Duodenal mucosa (tissue), 2 donors: ENCODE measurements around the gene LRRFIP1.

ENCODE experiments used
- H3K27ac ChIP-seq: one replicate; pipeline ENCODE4 v1.7.0; 2013; ENCODE audit warnings: low read depth, low read length
- H3K27me3 ChIP-seq, 2 donors: one replicate each; pipeline ENCODE4 v1.7.0; 2013; ENCODE audit warnings: low read length in 2 of 2, control low read depth in 1 of 2; ENCODE audit not compliant: insufficient read depth in 2 of 2, control insufficient read depth in 1 of 2
- H3K36me3 ChIP-seq, 2 donors: one replicate each; pipeline ENCODE4 v1.7.0; 2013; ENCODE audit warnings: low read length in 2 of 2, control low read depth in 1 of 2; ENCODE audit not compliant: insufficient read depth in 2 of 2, control insufficient read depth in 1 of 2
- H3K4me1 ChIP-seq, 2 donors: one replicate each; pipeline ENCODE4 v1.7.0; 2013; ENCODE audit warnings: low read length in 2 of 2, control low read depth in 1 of 2; ENCODE audit not compliant: insufficient read depth in 2 of 2, control insufficient read depth in 1 of 2
- H3K4me3 ChIP-seq, 2 donors: one replicate each; pipeline ENCODE4 v1.7.0; 2013; ENCODE audit warnings: low read length in 2 of 2, low read depth in 1 of 2
- H3K9ac ChIP-seq, 2 donors: one replicate each; pipeline ENCODE4 v1.7.0; 2013; ENCODE audit warnings: low read length in 2 of 2, low read depth in 1 of 2
- H3K9me3 ChIP-seq, 2 donors: one replicate each; pipeline ENCODE4 v1.7.0; 2013; ENCODE audit warnings: low read length in 2 of 2, control low read depth in 1 of 2; ENCODE audit not compliant: control insufficient read depth in 1 of 2

LRRFIP1 gene

GRCh38 chr2:237714690-237715458 is 87.5 kb downstream of the LRRFIP1 start:
- Histone ChIP-seq H3K4me3 (peak overlapping the region; percentile 41 to 57), H3K9ac (peak overlapping the region; percentile 7 to 49), H3K27ac (no peak overlapping the region), H3K27me3 (no peaks in the 10 kb centered on the region), H3K36me3 (peaks cover 5 to 28% of the 10 kb centered on the region in 2 donors), H3K9me3 (no peaks in the 10 kb centered on the region), H3K4me1 (peaks cover 13 to 14% of the 10 kb centered on the region in 2 donors)

- peak overlapping the region; percentile 7 to 49 for H3K9ac ChIP-seq
Observed at GRCh38 chr2:237715459-237715947, 88.1 kb downstream of the LRRFIP1 start.

GRCh38 chr2:237716011-237716410 is 88.6 kb downstream of the LRRFIP1 start:
- H3K4me1 ChIP-seq = peaks cover 14 to 17% of the 10 kb centered on the region in 2 donors
- no peaks in the 10 kb centered on the region for H3K9me3 ChIP-seq
- H3K4me3 ChIP-seq = no peak overlapping the region
- H3K27me3 ChIP-seq = no peaks in the 10 kb centered on the region
- no peak overlapping the region for H3K27ac ChIP-seq
- H3K36me3 ChIP-seq = peaks cover 5 to 27% of the 10 kb centered on the region in 2 donors
- no peak overlapping the region for H3K9ac ChIP-seq

More at GRCh38 chr2:237715459-237715947, 88.1 kb downstream of the LRRFIP1 start:
- no peaks in the 10 kb centered on the region for H3K9me3 ChIP-seq
- H3K27ac ChIP-seq = no peak overlapping the region
- H3K27me3 ChIP-seq = no peaks in the 10 kb centered on the region
- H3K4me3 ChIP-seq = peak overlapping the region; percentile 41 to 57
- H3K36me3 ChIP-seq = peaks cover 5 to 29% of the 10 kb centered on the region in 2 donors
- peaks cover 13 to 14% of the 10 kb centered on the region in 2 donors for H3K4me1 ChIP-seq

- Histone ChIP-seq H3K27ac (no peak overlapping the region), H3K27me3 (no peaks in the 10 kb centered on the region), H3K9ac (no peak overlapping the region)
Observed at GRCh38 chr2:237717366-237718276, 90.2 kb downstream of the LRRFIP1 start.

GRCh38 chr2:237718277-237718634 is 90.9 kb downstream of the LRRFIP1 start:
- H3K27ac ChIP-seq = no peak overlapping the region

More at GRCh38 chr2:237717366-237718276, 90.2 kb downstream of the LRRFIP1 start:
- Histone ChIP-seq H3K4me1 (peaks cover 14 to 24% of the 10 kb centered on the region in 2 donors), H3K4me3 (no peak overlapping the region), H3K36me3 (peaks cover 3 to 19% of the 10 kb centered on the region in 2 donors), H3K9me3 (no peaks in the 10 kb centered on the region)

GRCh38 chr2:237720444-237720843 is 93.1 kb downstream of the LRRFIP1 start:
- H3K36me3 ChIP-seq = peaks cover 3 to 16% of the 10 kb centered on the region in 2 donors
- no peaks in the 10 kb centered on the region for H3K9me3 ChIP-seq
- no peak overlapping the region for H3K4me3 ChIP-seq
- no peak overlapping the region for H3K27ac ChIP-seq
- peaks cover 25 to 36% of the 10 kb centered on the region in 2 donors for H3K4me1 ChIP-seq
- no peak overlapping the region for H3K9ac ChIP-seq
- H3K27me3 ChIP-seq = no peaks in the 10 kb centered on the region

More at GRCh38 chr2:237718277-237718634, 90.9 kb downstream of the LRRFIP1 start:
- Histone ChIP-seq H3K4me1 (peaks cover 16 to 27% of the 10 kb centered on the region in 2 donors), H3K27me3 (no peaks in the 10 kb centered on the region), H3K9ac (no peak overlapping the region), H3K4me3 (no peak overlapping the region), H3K36me3 (peaks cover 3 to 18% of the 10 kb centered on the region in 2 donors), H3K9me3 (no peaks in the 10 kb centered on the region)

GRCh38 chr2:237720957-237721356 is 93.6 kb downstream of the LRRFIP1 start:
- H3K27me3 ChIP-seq = no peaks in the 10 kb centered on the region
- no peak overlapping the region for H3K4me3 ChIP-seq
- H3K9ac ChIP-seq = no peak overlapping the region
- no peak overlapping the region for H3K27ac ChIP-seq
- no peaks in the 10 kb centered on the region for H3K9me3 ChIP-seq
- peaks cover 3 to 16% of the 10 kb centered on the region in 2 donors for H3K36me3 ChIP-seq
- H3K4me1 ChIP-seq = peaks cover 25 to 40% of the 10 kb centered on the region in 2 donors

- no peak overlapping the region for H3K27ac ChIP-seq
- H3K9me3 ChIP-seq = no peaks in the 10 kb centered on the region
- H3K27me3 ChIP-seq = no peaks in the 10 kb centered on the region
- peaks cover 28 to 44% of the 10 kb centered on the region in 2 donors for H3K4me1 ChIP-seq
- peaks cover 3 to 16% of the 10 kb centered on the region in 2 donors for H3K36me3 ChIP-seq
- H3K9ac ChIP-seq = no peak overlapping the region
- no peak overlapping the region for H3K4me3 ChIP-seq
Observed at GRCh38 chr2:237721458-237721857, 94.1 kb downstream of the LRRFIP1 start.

- Histone ChIP-seq H3K4me3 (no peak overlapping the region), H3K4me1 (peaks cover 30 to 48% of the 10 kb centered on the region in 2 donors), H3K27ac (no peak overlapping the region), H3K36me3 (peaks cover 3 to 16% of the 10 kb centered on the region in 2 donors), H3K27me3 (no peaks in the 10 kb centered on the region), H3K9me3 (no peaks in the 10 kb centered on the region), H3K9ac (no peak overlapping the region)
Observed at GRCh38 chr2:237722616-237723015, 95.2 kb downstream of the LRRFIP1 start.
